GM21737 (cell line): ENCODE results near the gene PGK2.

Source experiments
- ATAC-seq: cut with Tn5 transposase; IDR thresholded peaks from one replicate; pipeline ENCODE4 v1.9.1; 2021; ENCODE audit warnings: mild to moderate bottlenecking, moderate library complexity; ENCODE audit not compliant: unreplicated experiment

PGK2 gene

GRCh38 chr6:49739423-49739822, 47.7 kb downstream of the PGK2 start:
- no peak for ATAC-seq

GRCh38 chr6:49736017-49736508, 51.0 kb downstream of the PGK2 start:
- ATAC-seq = no peak
